GM23248 (cell line): Measurements from ENCODE around the gene RIC3.

Experiments
- EZH2 ChIP-seq: fragments of 200-600 bp; sonication (generic); IDR thresholded peaks from 2 replicates; pipeline ENCODE4 v1.6.1; 2018; ENCODE audit warnings: antibody characterized with exemption, mild to moderate bottlenecking; ENCODE audit not compliant: insufficient read depth, poor library complexity, severe bottlenecking
- EZH2phosphoT487 ChIP-seq: fragments of 200-600 bp; sonication (generic); IDR thresholded peaks from 2 replicates; pipeline ENCODE4 v1.6.1; 2018; ENCODE audit warnings: antibody characterized with exemption, moderate library complexity, mild to moderate bottlenecking, low read depth; ENCODE audit not compliant: insufficient read depth

- no peak for TF ChIP-seq EZH2
- no peak for TF ChIP-seq EZH2phosphoT487
These were observed 69.9 kb downstream of the RIC3 start for GRCh38 chr11:8098879-8099278.
